ENCODE data around the gene MVB12B. TPM values are rescaled to one million over a fixed set of nuclear protein-coding genes. Genes with fewer than 3 reads are reported as not detected.

MVB12B gene
- total RNA-seq, 1 experiment from 2014 or later: not detected

DNA sequence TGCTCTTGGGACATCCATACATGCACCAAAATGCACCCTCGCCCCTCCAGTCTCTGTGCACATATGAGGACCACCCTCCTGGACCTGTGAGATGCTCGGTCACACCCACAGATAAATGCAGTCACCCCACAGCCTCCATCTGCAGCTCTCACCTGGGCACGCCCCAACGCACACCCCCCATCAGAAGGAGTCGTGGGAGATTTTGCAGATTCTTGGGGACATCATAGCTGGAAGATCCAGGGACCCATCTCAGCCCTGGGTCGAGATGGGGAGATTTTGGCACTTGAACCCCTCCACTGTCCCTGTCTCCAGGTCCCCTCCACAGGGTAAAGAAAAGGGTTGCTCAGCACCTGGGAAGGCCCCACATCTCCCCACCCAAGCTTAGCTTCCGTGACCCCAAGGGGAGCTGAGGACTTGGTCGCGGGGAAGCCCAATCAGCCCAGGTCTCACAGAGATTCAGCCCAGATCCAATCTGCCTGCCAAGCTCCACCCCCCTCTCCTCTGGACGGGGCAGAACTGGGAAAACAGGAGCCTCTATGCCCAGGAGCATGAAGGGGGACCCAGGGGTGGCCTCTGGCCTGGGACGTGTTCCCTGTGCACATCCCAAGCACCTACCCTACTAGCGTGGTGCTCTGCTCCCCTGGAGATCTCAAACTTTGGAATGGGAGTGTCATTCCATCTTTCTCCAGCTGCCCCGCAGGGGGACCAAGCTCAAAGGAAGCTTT, 197.9 kb downstream of the MVB12B start:
- H3K27ac ChIP-seq (ENCODE audit: low read length): no peak overlapping the region
- H3K36me3 ChIP-seq (ENCODE audit: insufficient read depth, low read length): no peaks in the 10 kb centered on the region
- no peaks in the 10 kb centered on the region for H3K27me3 ChIP-seq (ENCODE audit: low read length)
- H2AFZ ChIP-seq (ENCODE audit: low read length): no peak overlapping the region
- H3K79me2 ChIP-seq (ENCODE audit: low read length): no peaks in the 10 kb centered on the region
- no peak overlapping the region for H3K4me3 ChIP-seq (ENCODE audit: low read length)
- H3K9me2 ChIP-seq (replicated peaks; ENCODE audit: insufficient read depth, low read length): no peaks in the 10 kb centered on the region
- H3K4me1 ChIP-seq (ENCODE audit: low read length): peaks cover 7% of the 10 kb centered on the region
- DNase-seq: no peak
- H4K20me1 ChIP-seq (ENCODE audit: insufficient read depth, low read depth, low read length): peaks cover 15% of the 10 kb centered on the region; the same call in 1 of the 2 replicates
- no peak overlapping the region for H3K4me2 ChIP-seq (ENCODE audit: low read depth, low read length, poor library complexity, severe bottlenecking)
- H3K9me3 ChIP-seq (ENCODE audit: low read length): no peaks in the 10 kb centered on the region
- H3K9ac ChIP-seq (ENCODE audit: low read length): no peak overlapping the region

DNA sequence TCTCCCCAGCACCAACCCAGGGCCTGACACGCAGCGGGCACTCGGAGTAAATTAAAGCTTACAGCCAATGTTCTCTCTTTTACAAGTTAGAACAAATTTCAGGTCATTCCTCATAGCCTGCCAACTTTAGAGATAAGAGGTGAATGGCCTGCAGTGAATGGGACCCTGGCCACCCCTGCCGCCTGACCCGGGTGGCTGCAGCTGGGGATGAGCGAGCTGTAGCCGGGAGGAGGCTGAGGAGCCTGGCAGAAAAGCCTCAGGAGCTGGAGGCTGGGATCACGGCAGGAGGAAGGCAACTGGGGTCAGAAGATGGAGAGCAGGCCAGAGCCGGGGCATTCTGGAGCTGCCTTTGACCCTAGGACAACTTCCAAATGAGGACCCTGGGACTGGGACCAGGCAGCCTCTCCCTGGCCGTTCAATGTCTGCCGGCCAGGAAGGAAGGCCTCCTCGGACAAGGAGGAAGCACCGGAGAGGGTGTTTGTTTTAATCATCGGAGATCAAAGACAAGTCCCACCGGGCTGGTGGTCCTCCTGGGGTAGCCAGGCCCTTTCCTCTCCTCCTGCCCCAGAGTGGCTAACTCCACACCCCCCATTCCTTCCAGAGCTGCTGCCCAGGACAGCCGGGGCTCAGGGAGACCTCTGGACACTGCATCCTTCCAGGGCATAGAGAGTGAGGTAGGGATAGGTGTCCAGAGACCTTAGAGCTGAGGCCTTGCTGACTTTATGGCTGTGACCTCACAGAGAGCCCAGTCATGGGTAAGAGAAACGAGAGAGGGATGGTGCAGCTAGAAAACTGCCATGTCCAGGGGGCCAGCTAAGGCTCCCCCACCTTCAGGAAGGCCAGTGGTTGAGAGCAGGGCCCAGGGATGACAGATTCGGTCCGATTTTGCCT, 199.8 kb downstream of the MVB12B start:
- peaks cover 18% of the 10 kb centered on the region; the same call in 1 of the 2 replicates for H4K20me1 ChIP-seq (ENCODE audit: insufficient read depth, low read depth, low read length)
- peaks cover 7% of the 10 kb centered on the region for H3K4me1 ChIP-seq (ENCODE audit: low read length)
- H3K27me3 ChIP-seq (ENCODE audit: low read length): no peaks in the 10 kb centered on the region
- H3K9me3 ChIP-seq (ENCODE audit: low read length): no peaks in the 10 kb centered on the region
- H3K9me2 ChIP-seq (replicated peaks; ENCODE audit: insufficient read depth, low read length): no peaks in the 10 kb centered on the region
- H3K4me3 ChIP-seq (ENCODE audit: low read length): no peak overlapping the region
- DNase-seq: no peak
- no peak overlapping the region for H2AFZ ChIP-seq (ENCODE audit: low read length)
- H3K9ac ChIP-seq (ENCODE audit: low read length): no peak overlapping the region
- H3K4me2 ChIP-seq (ENCODE audit: low read depth, low read length, poor library complexity, severe bottlenecking): no peak overlapping the region
- H3K27ac ChIP-seq (ENCODE audit: low read length): no peak overlapping the region
- no peaks in the 10 kb centered on the region for H3K79me2 ChIP-seq (ENCODE audit: low read length)
- H3K36me3 ChIP-seq (ENCODE audit: insufficient read depth, low read length): no peaks in the 10 kb centered on the region

DNA sequence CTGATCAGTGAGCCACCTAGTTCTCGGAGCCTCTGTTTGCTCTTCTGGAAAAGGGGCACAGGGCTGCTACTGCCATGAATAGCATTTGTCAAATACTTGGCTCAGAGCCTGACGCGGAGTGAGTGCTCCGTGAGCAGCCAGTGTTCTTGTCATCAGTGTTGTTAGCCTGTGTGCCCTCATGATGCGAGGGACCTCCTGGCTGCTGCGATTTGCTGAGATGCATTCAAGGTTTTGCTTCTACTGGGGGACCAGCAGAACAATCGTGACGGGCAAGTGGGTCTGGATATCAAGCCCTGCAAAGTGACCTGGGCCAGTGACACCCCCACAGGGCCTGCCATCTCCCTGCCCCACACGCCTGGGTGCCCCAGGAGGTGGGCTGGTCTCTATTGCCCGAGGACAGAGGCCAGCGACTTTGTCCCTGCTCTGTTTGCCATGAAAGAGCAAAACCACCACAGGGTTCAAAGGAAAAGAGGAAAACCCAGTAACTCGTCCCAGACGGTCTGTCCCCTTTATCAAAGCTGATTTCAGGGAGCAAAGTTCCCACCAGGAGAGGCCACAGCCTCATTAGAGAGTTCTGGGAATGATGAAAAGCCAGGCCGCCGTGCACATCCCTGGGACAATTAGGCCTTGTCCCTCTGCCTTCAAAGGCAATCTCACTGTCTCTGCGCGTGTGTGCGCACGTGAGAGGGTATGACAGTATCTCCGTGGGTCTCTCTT, 200.6 kb downstream of the MVB12B start:
- Histone ChIP-seq H3K79me2 (ENCODE audit: low read length) (no peaks in the 10 kb centered on the region), H3K27me3 (ENCODE audit: low read length) (no peaks in the 10 kb centered on the region), H3K4me3 (ENCODE audit: low read length) (no peak overlapping the region), H2AFZ (ENCODE audit: low read length) (no peak overlapping the region), H3K4me1 (ENCODE audit: low read length) (peaks cover 14% of the 10 kb centered on the region), H3K36me3 (ENCODE audit: insufficient read depth, low read length) (no peaks in the 10 kb centered on the region), H3K27ac (ENCODE audit: low read length) (no peak overlapping the region), H3K9me2 (replicated peaks; ENCODE audit: insufficient read depth, low read length) (no peaks in the 10 kb centered on the region), H4K20me1 (ENCODE audit: insufficient read depth, low read depth, low read length) (peaks cover 25% of the 10 kb centered on the region; the same call in 1 of the 2 replicates), H3K9me3 (ENCODE audit: low read length) (no peaks in the 10 kb centered on the region), H3K9ac (ENCODE audit: low read length) (no peak overlapping the region), H3K4me2 (ENCODE audit: low read depth, low read length, poor library complexity, severe bottlenecking) (no peak overlapping the region)
- DNase-seq: no peak

DNA sequence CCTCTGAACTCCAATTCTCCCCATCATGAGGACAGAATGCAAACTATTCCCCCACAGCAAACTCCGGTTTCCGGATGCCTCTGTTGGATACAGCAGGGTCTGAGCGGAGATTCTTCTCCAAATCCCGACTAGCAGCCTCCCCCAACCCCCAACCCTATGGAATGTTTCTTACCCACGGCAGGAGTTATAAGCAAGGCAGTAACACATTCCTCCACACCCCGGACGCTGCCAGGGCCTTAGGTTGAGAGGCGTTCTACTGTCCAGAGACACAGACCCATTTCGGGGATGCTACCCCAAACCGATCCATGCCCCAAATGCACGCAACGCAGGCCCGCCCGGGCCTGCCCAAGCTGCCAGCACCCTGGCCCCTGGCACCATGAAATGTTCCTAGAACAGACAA, 201.5 kb downstream of the MVB12B start:
- no peak for DNase-seq
- Histone ChIP-seq H3K27ac (ENCODE audit: low read length) (no peak overlapping the region), H3K9me3 (ENCODE audit: low read length) (no peaks in the 10 kb centered on the region), H3K4me2 (ENCODE audit: low read depth, low read length, poor library complexity, severe bottlenecking) (no peak overlapping the region), H3K36me3 (ENCODE audit: insufficient read depth, low read length) (no peaks in the 10 kb centered on the region), H3K79me2 (ENCODE audit: low read length) (no peaks in the 10 kb centered on the region), H3K9me2 (replicated peaks; ENCODE audit: insufficient read depth, low read length) (no peaks in the 10 kb centered on the region), H2AFZ (ENCODE audit: low read length) (no peak overlapping the region), H3K4me1 (ENCODE audit: low read length) (peaks cover 23% of the 10 kb centered on the region), H3K27me3 (ENCODE audit: low read length) (no peaks in the 10 kb centered on the region), H4K20me1 (ENCODE audit: insufficient read depth, low read depth, low read length) (peaks cover 25% of the 10 kb centered on the region; the same call in 1 of the 2 replicates), H3K9ac (ENCODE audit: low read length) (no peak overlapping the region), H3K4me3 (ENCODE audit: low read length) (no peak overlapping the region)

DNA sequence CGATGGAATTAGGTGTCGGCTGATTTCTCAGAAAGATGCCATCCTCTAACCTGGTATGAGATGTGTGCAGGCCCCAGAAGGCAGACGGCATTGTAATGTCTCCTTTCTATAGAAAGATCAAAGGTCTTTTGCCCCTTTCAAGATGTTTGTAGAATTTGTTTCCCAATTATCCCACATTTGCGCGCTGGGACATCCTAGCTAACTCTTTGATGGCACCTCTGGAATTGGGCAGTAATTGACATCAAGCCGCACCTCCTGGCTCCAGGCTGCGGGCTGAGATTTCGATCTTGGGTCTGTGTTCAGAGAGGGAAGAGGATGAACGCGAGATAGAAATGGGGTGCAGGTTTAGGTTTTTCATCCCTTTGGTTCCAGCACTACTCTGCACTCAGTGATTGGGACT, 202.3 kb downstream of the MVB12B start:
- Histone ChIP-seq H3K27me3 (ENCODE audit: low read length) (no peaks in the 10 kb centered on the region), H3K4me1 (ENCODE audit: low read length) (peaks cover 25% of the 10 kb centered on the region), H2AFZ (ENCODE audit: low read length) (no peak overlapping the region), H3K9ac (ENCODE audit: low read length) (no peak overlapping the region), H3K4me2 (ENCODE audit: low read depth, low read length, poor library complexity, severe bottlenecking) (no peak overlapping the region), H3K79me2 (ENCODE audit: low read length) (no peaks in the 10 kb centered on the region), H3K36me3 (ENCODE audit: insufficient read depth, low read length) (no peaks in the 10 kb centered on the region), H4K20me1 (ENCODE audit: insufficient read depth, low read depth, low read length) (peaks cover 25% of the 10 kb centered on the region; the same call in 1 of the 2 replicates), H3K9me2 (replicated peaks; ENCODE audit: insufficient read depth, low read length) (no peaks in the 10 kb centered on the region), H3K27ac (ENCODE audit: low read length) (no peak overlapping the region), H3K4me3 (ENCODE audit: low read length) (no peak overlapping the region), H3K9me3 (ENCODE audit: low read length) (no peaks in the 10 kb centered on the region)
- DNase-seq: no peak

DNA sequence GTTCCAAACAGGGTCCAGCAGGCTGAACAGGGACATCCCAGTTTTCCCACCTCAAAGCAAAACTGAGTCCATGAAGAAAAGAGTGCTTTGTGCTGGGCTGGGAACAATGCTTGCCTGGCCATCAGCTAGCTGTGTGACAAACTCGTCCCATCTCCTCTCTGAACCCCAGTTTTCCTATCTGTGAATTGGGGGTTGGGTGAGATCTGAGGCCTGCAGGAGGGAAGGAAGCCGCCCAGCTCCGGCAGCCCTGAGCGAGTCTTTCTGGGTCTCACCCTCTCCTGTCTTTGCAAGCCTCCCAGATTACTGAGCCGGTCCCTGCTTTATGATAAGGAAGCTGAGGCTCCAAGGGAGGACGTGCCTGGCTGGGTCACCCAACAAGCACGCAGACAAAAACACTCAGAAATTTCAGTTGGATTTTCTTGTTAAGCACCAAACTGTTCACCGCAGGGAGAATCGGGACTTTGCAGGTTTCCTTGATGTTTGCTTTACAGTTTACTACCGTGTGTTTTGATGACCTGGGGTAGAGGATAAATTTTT, 204.5 kb downstream of the MVB12B start:
- Histone ChIP-seq H3K9me2 (replicated peaks; ENCODE audit: insufficient read depth, low read length) (no peaks in the 10 kb centered on the region), H2AFZ (ENCODE audit: low read length) (no peak overlapping the region), H4K20me1 (ENCODE audit: insufficient read depth, low read depth, low read length) (peaks cover 25% of the 10 kb centered on the region; the same call in 1 of the 2 replicates), H3K9me3 (ENCODE audit: low read length) (no peaks in the 10 kb centered on the region), H3K9ac (ENCODE audit: low read length) (no peak overlapping the region), H3K27me3 (ENCODE audit: low read length) (no peaks in the 10 kb centered on the region), H3K4me2 (ENCODE audit: low read depth, low read length, poor library complexity, severe bottlenecking) (no peak overlapping the region), H3K4me1 (ENCODE audit: low read length) (peaks cover 46% of the 10 kb centered on the region), H3K27ac (ENCODE audit: low read length) (no peak overlapping the region), H3K79me2 (ENCODE audit: low read length) (no peaks in the 10 kb centered on the region), H3K4me3 (ENCODE audit: low read length) (no peak overlapping the region), H3K36me3 (ENCODE audit: insufficient read depth, low read length) (no peaks in the 10 kb centered on the region)
- DNase-seq: no peak

DNA sequence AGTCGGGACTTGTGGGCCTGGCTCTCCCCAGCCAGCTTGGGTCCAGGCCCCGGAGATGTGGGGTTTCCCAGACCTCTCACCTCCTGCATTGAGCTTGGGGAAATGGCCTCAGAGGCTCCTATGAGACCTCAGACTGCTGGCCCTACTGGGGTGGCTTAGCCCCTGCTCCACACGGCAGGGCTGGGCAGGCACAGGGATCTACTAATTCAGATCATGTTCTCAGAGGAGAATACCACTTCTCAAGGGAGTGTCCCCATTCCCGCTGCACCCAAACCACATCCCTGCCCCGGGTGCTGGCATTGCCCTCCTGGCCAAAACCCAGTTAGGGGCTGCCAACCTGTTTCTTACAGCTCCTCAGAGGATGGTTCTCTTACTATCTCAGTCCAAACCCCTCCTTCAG, 205.0 kb downstream of the MVB12B start:
- no peak overlapping the region for H2AFZ ChIP-seq (ENCODE audit: low read length)
- no peaks in the 10 kb centered on the region for H3K9me2 ChIP-seq (replicated peaks; ENCODE audit: insufficient read depth, low read length)
- no peaks in the 10 kb centered on the region for H3K27me3 ChIP-seq (ENCODE audit: low read length)
- no peak overlapping the region for H3K9ac ChIP-seq (ENCODE audit: low read length)
- H4K20me1 ChIP-seq (ENCODE audit: insufficient read depth, low read depth, low read length): peaks cover 24% of the 10 kb centered on the region; the same call in 1 of the 2 replicates
- no peak overlapping the region for H3K4me2 ChIP-seq (ENCODE audit: low read depth, low read length, poor library complexity, severe bottlenecking)
- no peak overlapping the region for H3K27ac ChIP-seq (ENCODE audit: low read length)
- H3K4me1 ChIP-seq (ENCODE audit: low read length): peaks cover 51% of the 10 kb centered on the region
- no peaks in the 10 kb centered on the region for H3K36me3 ChIP-seq (ENCODE audit: insufficient read depth, low read length)
- no peak for DNase-seq
- H3K9me3 ChIP-seq (ENCODE audit: low read length): no peaks in the 10 kb centered on the region
- H3K79me2 ChIP-seq (ENCODE audit: low read length): no peaks in the 10 kb centered on the region
- H3K4me3 ChIP-seq (ENCODE audit: low read length): no peak overlapping the region

All from Karpas-422 (cell line).